Activated CD4-positive, alpha-beta T cell treated with anti-CD3 and anti-CD28 coated beads, Interleukin-2, amount 50 U/mL, for 16 hours (primary cell): ENCODE data around the gene SRGAP3.
"Not testable (repeated sequence)": the region's sequence is repeated elsewhere in the genome, so short reads cannot be mapped to it uniquely, and the experiment has no call there.

Source experiments
- DNase-seq: peaks from one replicate; pipeline ENCODE4 v3.0.0-alpha.2; 2020

The SRGAP3 gene

GRCh38 chr3:9249273-9250192 is at the start of gene SRGAP3:
TSS of gene SRGAP3 (minus strand) at chr3:9249646. CDS start at chr3:9248951, 695 bp downstream.
- peak; percentile 81 for DNase-seq

DNA sequence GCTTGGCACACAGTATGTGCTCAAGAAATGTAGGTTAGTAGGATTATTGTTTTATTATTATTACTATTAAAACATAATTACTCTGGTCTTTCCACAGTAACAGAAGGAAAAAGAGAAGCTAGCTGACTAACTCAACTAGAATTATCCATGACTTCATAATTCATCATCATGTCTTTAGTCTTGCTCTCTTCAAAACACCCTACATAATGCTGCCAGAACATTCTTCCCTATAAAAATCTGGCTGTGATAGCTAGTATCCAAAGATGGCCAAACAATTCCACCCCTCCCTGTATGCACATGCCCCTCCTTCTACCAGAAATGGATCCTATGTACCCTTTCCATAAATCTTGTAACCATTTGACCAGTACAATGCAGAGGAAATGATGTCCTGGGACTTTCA is 48.8 kb upstream of the SRGAP3 start:
- no peak for DNase-seq

DNA sequence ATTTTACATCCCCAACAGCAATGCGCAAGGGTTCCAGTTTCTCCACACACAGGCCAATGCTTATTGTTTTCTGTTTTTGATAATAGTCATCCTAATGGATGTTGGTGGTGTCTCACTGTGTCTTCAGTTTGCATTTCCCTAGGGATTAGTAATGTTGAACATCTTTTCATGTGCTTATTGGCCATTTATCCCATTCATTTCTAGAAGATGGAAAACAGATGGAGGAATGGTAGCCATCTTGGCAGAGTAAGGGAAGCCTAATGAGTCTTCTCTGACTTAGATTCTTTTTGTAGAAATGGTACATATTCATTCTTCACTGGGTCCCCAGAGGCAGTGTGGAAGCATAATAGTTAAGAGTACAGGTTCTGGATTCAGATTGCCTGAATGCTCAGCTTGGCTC is 46.8 kb upstream of the SRGAP3 start:
- no peak for DNase-seq

DNA sequence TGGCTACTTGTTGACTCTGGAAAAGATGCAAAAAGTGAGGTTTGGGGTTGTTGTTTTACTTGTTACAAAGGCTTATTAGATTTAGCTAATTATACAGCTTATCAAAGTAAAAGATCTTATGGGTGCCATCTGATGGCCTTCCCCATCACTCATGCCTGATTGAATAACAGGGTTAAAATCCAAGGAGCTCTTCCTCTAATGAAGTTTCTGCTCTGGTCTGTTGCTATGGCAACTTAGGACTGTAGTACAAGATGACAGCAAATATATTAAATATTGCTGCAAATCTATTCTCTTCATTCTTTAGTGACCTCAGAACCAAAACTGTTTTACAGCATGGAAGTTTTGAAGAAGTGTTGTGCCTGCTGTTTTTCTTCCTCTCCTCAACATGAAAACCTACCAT is 45.6 kb upstream of the SRGAP3 start:
- DNase-seq, result no peak

DNA sequence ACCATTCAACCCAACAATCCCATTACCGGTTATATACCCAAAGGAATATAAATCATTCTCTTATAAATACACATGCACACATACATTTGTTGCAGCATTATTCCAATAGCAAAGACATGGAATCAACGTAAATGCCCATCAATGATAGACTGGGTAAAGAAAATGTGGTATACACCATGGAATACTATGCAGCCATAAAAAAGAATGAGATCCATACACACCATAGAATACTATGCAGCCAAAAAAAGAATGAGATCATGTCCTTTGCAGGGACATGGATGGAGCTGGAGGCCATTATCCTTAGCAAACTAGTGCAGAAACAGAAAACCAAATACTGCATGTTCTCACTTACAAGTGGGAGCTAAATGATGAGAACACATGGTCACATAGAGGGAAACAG is 44.5 kb upstream of the SRGAP3 start:
- not testable (repeated sequence) for DNase-seq

DNA sequence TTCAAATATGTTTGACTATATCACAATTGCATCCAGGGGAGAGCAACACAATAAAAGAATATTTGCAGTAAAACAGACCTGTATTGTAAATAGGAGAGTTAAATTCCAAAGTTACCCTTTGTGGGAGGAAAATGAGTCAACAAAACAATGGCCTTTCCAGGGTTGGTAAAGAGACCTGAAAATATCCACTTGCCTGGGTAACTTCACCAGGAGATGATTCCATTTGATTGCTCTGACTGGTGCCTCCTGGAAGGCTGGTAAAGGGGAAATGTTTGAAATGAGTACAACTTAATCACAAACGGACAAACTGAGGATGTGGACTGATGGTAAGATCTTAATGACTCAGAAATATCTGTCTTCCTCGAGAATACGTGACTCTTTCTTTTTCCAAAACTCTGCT is 43.6 kb upstream of the SRGAP3 start:
- DNase-seq, result no peak

DNA sequence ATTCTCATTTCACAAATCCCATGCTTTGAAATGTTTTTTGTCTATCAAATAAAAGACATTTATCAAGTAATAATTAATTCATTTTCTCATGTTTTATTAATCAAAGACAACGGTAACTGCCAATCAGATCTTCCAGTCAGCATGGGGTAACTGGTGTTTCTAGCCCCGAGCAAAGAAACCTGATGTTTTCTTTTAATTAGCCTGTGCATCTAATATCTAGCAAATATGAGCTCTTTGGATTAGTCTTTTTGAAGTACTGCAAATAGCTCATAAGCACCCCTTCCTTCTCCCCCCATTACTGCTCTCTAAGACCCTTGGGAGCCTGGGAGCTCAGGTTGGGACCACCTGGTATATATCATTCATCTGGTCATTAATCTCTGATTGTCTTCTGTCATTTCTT is 43.1 kb upstream of the SRGAP3 start:
- DNase-seq, result no peak

DNA sequence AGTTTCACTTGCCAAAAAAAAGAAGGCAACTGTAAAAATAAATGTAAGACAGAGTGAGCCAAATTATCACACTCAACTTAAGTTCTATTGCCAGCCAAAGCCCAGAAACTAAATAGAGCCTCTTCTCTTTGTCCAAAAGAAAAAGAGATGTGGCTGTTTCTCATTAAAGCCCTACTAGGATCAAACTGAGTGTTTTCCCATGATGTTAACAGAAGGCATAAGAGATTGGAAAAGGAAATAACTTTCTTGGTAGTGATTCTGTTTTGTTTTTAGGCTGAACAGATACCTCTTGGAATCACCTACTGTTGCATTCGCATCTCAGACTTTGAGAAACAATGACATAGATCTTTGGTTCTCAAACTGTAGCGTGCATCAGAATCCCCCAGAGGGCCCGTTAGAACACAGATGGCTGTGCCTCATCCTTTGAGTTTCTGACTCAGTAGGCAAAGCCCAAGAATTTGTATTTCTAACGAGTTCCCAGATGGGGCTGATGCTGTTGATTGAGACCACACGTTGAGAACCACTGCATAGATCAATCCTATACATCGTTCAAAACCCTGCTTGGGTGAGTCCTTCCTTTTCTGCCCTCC is 42.5 kb upstream of the SRGAP3 start:
- no peak for DNase-seq

GRCh38 chr3:9290566-9290965 is 41.1 kb upstream of the SRGAP3 start:
- DNase-seq, result no peak

GRCh38 chr3:9281533-9281932 is 32.1 kb upstream of the SRGAP3 start:
- DNase-seq, result not testable (repeated sequence)

DNA sequence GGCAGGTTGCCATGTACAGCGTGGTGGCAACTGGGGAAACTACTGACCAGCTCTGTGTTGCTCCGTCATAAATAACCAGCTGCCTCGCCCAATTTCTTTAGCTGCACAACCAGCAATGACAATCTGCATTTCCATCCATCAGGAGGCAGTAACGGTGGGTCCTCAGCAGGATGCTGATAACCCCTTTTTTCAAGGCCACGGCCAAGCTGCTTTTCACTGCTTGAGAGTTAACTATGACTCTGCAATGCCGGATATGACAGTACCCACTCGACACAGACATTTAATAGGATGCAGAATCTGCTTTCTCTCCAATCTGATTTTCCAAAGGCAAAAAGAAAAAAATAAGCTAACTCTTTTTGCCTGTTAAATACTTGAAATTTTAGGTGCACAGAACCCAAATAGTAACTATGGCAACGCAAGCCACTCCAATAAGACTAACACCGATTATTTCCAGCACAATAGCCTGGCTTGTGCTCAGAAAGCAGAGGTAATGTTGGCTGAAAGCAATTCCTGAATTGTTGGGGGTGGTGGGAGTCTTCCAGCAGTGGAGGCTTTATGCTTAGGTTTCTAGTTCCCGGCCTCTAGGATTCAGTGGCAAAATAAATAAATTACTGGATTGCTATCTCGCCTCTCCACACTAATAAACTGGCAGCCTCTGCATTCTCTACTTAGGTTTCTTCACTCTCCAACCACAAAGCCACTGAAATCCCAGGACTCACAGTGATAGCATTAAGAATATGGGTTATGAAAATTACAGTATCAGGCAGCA is 31.2 kb upstream of the SRGAP3 start:
- no peak for DNase-seq

GRCh38 chr3:9279966-9280365 is 30.5 kb upstream of the SRGAP3 start:
- no peak for DNase-seq

DNA sequence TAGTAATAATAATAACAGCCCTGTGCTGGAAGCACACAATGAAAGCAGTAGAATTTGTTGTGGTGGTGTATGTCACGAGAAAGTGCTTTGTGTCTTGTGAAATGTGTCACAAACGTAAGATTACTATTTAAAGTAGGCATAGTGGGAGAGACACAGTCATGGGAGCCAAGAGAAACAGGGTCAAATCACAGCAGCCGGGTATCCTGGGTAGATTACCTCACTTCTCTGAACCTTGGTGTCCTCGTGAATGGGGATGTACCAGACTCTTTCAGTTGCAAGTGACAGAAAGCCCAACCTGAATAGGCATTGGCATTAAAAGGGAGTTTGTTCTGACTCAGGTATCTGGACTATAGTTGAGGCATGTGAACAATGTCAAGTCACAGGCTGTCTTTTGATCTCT is 29.1 kb upstream of the SRGAP3 start:
- no peak for DNase-seq

- no peak for DNase-seq
These were observed 28.6 kb upstream of the SRGAP3 start for GRCh38 chr3:9278085-9278484.

- no peak for DNase-seq
These were observed 27.4 kb upstream of the SRGAP3 start for GRCh38 chr3:9276761-9277370.

GRCh38 chr3:9271903-9272302 is 22.5 kb upstream of the SRGAP3 start:
- no peak for DNase-seq

DNA sequence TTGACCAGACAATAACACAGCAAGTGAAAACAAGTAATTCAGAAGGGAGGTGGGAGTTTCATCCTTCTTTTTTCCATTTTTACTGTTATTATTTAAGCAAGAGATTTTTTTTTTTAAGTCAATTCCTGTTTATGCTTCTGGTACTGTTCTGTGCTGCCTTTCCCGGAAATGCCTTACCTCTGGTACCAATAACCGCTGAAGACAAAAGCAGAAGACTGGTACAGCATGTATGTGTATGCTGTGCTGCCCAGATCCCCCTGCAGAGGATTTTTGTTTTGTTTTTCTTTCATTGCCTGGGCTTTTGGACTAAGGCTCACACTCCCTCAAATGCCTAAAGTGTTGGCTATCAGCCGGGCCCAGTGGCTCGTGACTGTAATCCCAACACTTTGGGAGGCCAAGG is 21.3 kb upstream of the SRGAP3 start:
- no peak for DNase-seq

GRCh38 chr3:9266716-9267115 is 17.3 kb upstream of the SRGAP3 start:
- no peak for DNase-seq

DNA sequence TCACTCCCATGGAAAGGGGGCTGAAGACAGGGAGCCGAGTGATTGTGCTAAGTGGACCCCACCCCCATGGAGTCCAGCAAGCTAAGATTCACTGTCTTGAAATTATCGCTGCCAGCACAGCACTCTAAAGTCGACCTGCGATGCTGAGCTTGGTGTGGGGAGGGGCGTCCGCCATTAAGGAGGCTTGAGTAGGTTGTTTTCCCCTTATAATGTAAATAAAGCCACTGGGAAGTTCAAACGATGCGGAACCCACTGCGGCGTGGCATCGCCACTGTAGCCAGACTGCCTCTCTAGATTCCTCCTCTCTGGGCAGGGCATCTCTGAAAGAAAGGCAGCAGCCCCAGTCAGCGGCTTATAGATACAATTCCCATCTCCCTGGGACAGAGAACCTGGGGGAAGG is 10.9 kb upstream of the SRGAP3 start:
- no peak for DNase-seq

DNA sequence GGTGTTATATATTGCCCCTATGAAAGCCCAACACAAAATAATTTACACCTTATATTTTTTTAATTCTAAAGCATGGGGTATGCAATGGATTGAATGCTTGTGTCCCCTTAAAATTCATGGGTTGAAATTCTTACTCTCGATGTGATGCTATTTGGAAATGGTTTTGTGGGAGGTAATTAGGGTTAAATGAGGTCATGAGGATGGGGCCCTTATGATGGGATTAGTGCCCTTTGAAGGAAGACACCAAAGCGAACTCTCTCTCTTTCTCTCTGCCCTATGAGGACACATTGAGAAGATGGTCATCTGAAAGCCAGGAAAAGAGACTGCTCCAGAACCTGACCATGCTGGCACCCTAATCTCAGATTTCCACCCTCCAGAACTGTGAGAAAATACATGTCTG is 7.6 kb upstream of the SRGAP3 start:
- no peak for DNase-seq

DNA sequence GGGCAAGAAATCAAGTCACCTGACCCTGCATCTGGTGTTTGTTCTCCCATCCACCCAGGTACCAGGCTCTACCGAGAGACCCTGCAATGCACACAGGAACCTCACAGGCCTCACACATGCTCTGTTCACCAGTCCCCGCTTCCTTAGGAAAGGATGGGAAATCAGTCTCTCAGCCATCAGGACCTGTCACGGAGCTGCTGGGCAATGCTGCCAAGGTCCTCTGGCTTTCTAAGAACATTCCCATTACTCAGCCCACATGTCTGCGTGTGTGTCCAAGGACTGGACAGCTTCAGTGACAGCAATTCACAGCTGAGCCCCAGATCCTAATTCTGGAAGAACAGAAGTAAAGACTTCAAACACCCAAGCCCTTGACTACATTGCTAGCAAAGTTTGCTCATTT is 6.5 kb upstream of the SRGAP3 start:
- no peak for DNase-seq

DNA sequence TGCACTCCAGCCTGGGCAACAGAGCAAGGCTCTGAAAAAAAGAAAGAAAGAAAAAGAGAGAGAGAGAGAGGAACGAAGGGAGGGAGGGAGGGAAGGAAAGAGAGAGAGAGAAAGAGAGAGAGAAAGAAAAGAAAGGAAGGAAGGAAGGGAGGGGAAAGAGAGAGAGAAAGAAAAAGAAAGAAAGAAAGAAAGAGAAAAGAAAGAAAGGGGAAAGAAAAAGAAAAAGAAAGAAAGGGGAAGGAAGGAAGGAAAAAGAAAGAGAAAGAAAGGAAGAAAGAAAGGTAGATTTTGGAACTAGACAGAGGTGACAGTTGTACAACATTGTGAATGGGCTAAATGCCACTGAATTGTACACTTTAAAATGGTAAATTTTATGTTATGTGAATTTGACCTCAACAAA is 5.3 kb upstream of the SRGAP3 start:
- no peak for DNase-seq

DNA sequence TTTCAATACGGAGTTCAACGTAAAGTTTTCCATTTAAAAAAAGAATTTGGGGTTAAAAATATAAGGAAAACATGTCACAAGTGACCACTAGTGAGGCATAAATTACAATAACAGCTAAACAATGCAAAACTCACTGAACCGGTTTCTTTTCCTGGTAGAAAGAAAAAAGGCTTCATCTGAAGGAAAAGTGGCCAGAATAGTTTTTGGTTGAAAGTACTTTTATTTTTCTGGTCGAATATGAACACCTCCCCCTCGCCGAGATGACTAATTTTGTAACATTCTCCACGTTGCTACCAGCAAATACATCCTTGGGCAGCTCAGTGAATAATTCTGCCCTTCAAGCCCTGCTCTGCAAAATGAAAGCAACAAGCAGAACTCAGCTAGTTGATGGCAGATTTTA is 3.9 kb upstream of the SRGAP3 start:
- DNase-seq, result no peak
